ELR (cell line): Measurements from ENCODE around the gene IPO5.

Experiments
- DNase-seq: peaks from one replicate; pipeline ENCODE4 v3.0.0-alpha.2; 2015; ENCODE audit warnings: low read depth

The IPO5 gene

DNA sequence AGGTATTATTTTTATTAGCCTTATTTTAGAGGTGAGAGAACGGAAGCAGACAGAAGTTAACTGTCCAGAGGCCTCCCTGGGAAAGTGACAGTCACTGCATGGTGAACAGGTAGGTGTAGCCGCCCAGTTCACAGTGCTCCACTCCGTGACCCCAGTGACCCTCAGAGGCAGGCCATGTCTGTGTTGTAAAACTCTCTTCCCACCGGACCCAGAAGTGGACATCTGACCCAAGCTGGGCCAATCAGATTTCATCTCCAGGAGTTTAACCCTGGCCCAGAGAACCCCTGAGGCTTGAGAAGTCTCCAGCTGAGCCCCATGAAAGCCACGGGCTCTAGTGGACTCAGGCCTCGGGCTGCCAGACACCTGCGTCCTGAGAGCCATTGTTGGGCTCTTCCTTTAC lies 105.8 kb downstream of the IPO5 start:
- no peak for DNase-seq

DNA sequence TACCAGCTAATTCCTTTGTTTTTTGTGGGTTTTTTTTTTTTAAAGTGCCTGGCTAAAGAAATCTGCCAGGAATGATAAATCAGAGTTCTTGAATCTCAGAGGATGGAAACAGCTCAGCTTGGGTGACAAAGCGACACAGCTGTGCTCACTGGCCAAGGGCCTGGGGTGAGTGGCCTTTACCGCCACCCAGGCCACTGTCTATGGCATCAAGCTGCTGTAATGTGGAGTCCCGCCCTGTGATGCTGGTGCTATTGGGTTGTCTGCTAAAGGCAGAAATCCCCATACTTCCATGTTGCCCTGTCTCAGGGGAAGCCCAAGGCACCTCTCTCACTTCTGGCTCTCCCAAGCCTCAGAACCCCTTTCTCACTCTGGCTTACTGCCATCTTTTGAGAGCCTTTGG lies 106.8 kb downstream of the IPO5 start:
- DNase-seq = no peak

DNA sequence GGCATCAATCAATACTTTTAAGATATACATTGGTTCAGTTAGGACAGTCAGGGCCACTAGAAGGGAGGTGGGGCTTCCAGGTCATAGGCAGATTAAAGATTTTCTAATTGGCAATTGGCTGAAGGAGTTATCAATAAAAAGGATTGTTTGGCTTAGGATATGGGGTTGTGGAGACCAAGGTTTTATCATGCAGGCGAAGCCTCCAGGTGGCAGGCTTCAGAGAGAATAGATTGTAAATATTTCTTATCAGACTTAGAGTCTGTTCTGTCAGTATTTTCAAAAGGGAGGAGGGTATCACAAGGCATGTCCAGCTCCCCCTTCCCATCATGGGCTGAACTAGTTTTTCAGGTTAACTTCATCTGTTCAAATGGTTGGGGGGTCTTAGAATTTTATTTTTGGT lies 112.0 kb downstream of the IPO5 start:
- no peak for DNase-seq

DNA sequence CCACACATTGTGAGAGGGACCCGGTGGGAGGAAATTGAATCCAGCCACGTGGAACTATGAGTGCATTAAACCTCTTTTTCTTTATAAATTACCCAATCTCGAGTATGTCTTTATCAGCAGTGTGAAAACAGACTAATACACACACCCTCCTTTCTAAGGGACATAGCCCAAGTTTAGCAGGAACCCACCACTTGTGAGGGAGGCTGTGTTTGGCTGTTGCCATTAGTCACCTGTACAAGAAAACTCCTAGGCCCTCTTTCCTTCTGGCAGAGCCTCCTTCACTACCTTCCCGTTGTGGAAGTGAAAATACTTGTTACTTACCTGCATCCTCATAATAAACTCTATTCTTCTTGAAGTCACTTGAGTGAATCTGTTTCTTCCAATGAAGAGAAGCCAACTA lies 113.2 kb downstream of the IPO5 start:
- DNase-seq = no peak

DNA sequence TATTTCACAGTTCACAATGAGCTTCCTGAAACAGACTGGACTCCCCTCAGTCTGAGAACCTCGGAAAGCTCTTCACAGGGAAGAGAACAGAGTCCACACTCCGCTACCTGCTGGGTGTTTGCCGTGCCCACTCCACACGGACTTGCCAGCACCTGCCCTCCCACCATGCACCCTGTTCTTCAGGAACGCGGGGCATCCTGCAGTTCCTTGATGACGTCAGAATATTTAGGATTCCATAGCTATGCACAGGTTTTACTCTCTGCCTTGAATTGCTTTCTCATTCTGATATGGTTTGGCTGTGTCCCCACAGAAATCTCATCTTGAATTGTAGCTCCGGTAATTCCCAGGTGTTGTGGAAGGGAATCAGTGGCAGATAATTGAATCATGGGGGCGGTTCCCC lies 115.0 kb downstream of the IPO5 start:
- no peak for DNase-seq

DNA sequence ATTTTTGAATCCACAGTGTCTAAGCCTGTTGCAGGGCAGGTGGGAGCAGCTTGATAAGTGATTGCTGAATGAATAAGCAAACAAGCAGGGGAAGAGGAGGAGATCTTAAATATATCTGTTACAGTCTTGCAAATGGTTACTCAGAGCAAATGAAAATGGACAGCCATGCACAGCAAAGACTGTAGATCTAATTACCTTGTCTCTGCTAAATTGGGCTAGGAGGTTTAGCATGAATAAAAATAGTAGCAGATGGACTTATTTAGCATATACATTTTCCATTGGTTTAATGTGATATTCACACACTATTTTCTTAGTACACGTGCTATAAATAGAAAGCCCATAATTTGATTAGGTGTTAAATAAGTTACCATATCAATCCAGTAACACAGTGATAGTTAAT lies 116.5 kb downstream of the IPO5 start:
- DNase-seq = no peak

DNA sequence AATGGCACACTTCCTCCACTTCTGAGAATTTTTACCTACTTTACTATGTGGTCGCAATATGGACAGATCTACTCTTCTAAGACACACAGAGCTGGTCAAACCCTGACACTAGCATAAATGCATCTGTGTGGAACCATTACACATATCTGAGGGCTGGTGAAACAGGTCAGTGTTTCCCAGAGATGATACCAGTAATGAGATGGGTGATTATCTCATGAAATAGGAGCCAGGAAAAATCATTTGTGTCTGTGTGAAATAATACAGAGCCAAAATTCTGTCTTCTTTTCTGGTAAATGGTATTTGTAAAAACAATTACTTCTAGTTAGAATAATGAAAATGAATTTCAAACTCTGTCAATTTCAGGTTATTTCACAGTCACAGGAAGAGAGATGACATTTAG lies 117.8 kb downstream of the IPO5 start:
- DNase-seq = no peak

DNA sequence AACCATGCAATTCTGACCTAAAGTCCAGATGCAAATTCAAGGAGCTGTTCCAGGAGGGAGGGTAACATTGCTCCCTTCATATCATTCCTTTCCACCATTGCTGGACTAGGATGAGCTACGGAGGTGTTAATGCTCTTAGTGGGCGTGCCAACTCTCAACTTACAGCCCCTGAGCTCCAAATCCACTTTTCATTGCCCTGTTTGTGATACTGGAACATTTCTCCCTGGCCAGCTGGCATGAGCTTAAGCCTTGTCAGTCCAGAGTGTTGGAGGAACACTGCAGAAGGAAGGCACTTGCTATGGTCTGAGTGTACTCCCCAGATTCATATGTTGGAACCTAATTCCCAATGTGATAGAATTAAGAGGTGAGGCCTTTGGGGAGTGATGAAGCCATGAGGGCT lies 119.0 kb downstream of the IPO5 start:
- no peak for DNase-seq
